T-helper 22 cell (primary cell): ENCODE results near the gene SOHLH2.

ENCODE experiments used
- DNase-seq: peaks from one replicate; pipeline ENCODE4 v3.0.0-alpha.2; 2020; ENCODE audit warnings: low read depth

SOHLH2 gene

GRCh38 chr13:36183901-36184300, 30.5 kb downstream of the SOHLH2 start:
- no peak for DNase-seq

- no peak for DNase-seq
Observed at GRCh38 chr13:36175621-36176020, 38.7 kb downstream of the SOHLH2 start.

- no peak for DNase-seq
Observed at GRCh38 chr13:36174923-36175322, 39.4 kb downstream of the SOHLH2 start.

GRCh38 chr13:36173571-36174322, 40.6 kb downstream of the SOHLH2 start:
- DNase-seq = no peak

GRCh38 chr13:36166046-36166445, 48.3 kb downstream of the SOHLH2 start:
- DNase-seq = no peak

- DNase-seq = no peak
Observed at GRCh38 chr13:36163809-36164308, 50.5 kb downstream of the SOHLH2 start.

- DNase-seq = no peak
Observed at GRCh38 chr13:36163286-36163685, 51.1 kb downstream of the SOHLH2 start.

- DNase-seq = no peak
Observed at GRCh38 chr13:36160297-36160696, 54.1 kb downstream of the SOHLH2 start.

GRCh38 chr13:36158611-36159010, 55.7 kb downstream of the SOHLH2 start:
- DNase-seq = no peak

- no peak for DNase-seq
Observed at GRCh38 chr13:36157480-36157879, 56.9 kb downstream of the SOHLH2 start.

GRCh38 chr13:36154567-36155291, 59.6 kb downstream of the SOHLH2 start:
- no peak for DNase-seq

GRCh38 chr13:36151591-36151990, 62.8 kb downstream of the SOHLH2 start:
- no peak for DNase-seq

GRCh38 chr13:36148446-36148845, 65.9 kb downstream of the SOHLH2 start:
- no peak for DNase-seq

GRCh38 chr13:36147330-36147729, 67.0 kb downstream of the SOHLH2 start:
- DNase-seq = no peak

GRCh38 chr13:36146511-36147269, 67.7 kb downstream of the SOHLH2 start:
- DNase-seq = no peak

GRCh38 chr13:36143738-36144137, 70.6 kb downstream of the SOHLH2 start:
- no peak for DNase-seq

GRCh38 chr13:36142735-36143134, 71.6 kb downstream of the SOHLH2 start:
- no peak for DNase-seq

- no peak for DNase-seq
Observed at GRCh38 chr13:36135876-36136275, 78.5 kb downstream of the SOHLH2 start.

GRCh38 chr13:36134632-36135031, 79.7 kb downstream of the SOHLH2 start:
- DNase-seq = no peak

- DNase-seq = no peak
Observed at GRCh38 chr13:36133950-36134626, 80.3 kb downstream of the SOHLH2 start.

- no peak for DNase-seq
Observed at GRCh38 chr13:36132376-36132775, 82.0 kb downstream of the SOHLH2 start.

- DNase-seq = no peak
Observed at GRCh38 chr13:36131931-36132297, 82.4 kb downstream of the SOHLH2 start.
